IMR-90 (cell line): ENCODE data around the gene PABPN1. TPM values are rescaled to one million over a fixed set of nuclear protein-coding genes. Genes with fewer than 3 reads are reported as not detected.

Source experiments
- ATAC-seq: fragments of 200-7000 bp; cut with Tn5 transposase; 2 replicates; pipeline ENCODE4 v1.9.1; 2020; ENCODE audit warnings: low read depth, mild to moderate bottlenecking, moderate library complexity
- BruUV-seq: library from RNA; stranded (reverse); fragments of 400-500 nt; replicated peaks from 2 replicates; lab custom pipeline; 2021; lab: Mats Ljungman, UMichigan
- CTCF ChIA-PET: fragments of 300-600 bp; formaldehyde crosslinking; extraction: SDS; loops from one replicate; lab custom pipeline; 2021; ENCODE audit warnings: antibody characterized with exemption; lab: Yijun Ruan, JAX
- POLR2A ChIA-PET: fragments of 300-600 bp; sonication (Branson Sonifier 250); formaldehyde crosslinking; loops from one replicate; lab custom pipeline; 2022; ENCODE audit warnings: antibody characterized with exemption; ENCODE audit not compliant: unreplicated experiment; lab: Charles Lee
- DNase-seq: peaks from one replicate; pipeline ENCODE4 v3.0.0; 2013
- H2AFZ ChIP-seq: replicated peaks from 2 replicates; pipeline ENCODE3; 2013; ENCODE audit warnings: low read length, mild to moderate bottlenecking; ENCODE audit not compliant: poor library complexity
- H2AK5ac ChIP-seq: 2 replicates; pipeline ENCODE4 v1.6.1; 2013; ENCODE audit warnings: low read depth, low read length, inconsistent platforms
- H2AK9ac ChIP-seq: replicated peaks from 2 replicates; pipeline ENCODE3; 2013; ENCODE audit warnings: mild to moderate bottlenecking, low read depth, low read length, moderate library complexity; ENCODE audit not compliant: poor library complexity
- H2BK120ac ChIP-seq: 2 replicates; pipeline ENCODE4 v1.6.1; 2013; ENCODE audit warnings: low read depth, low read length, inconsistent platforms
- H2BK15ac ChIP-seq: 3 replicates; pipeline ENCODE4 v1.6.1; 2013; ENCODE audit warnings: low read depth, low read length, inconsistent platforms
- H2BK20ac ChIP-seq: 2 replicates; pipeline ENCODE4 v1.6.1; 2013; ENCODE audit warnings: low read depth, mild to moderate bottlenecking, inconsistent platforms, low read length, moderate library complexity
- H2BK5ac ChIP-seq: 2 replicates; pipeline ENCODE4 v1.6.1; 2013; ENCODE audit warnings: mild to moderate bottlenecking, low read depth, low read length, inconsistent platforms; ENCODE audit not compliant: poor library complexity, severe bottlenecking
- H3K14ac ChIP-seq: replicated peaks from 2 replicates; pipeline ENCODE4 v1.6.1; 2013; ENCODE audit warnings: low read depth, low read length, inconsistent platforms
- H3K18ac ChIP-seq: 2 replicates; pipeline ENCODE4 v1.6.1; 2013; ENCODE audit warnings: low read depth, low read length, control low read depth
- H3K23ac ChIP-seq: 2 replicates; pipeline ENCODE4 v1.6.1; 2013; ENCODE audit warnings: low read depth, low read length, inconsistent platforms
- H3K27ac ChIP-seq: 2 replicates; pipeline ENCODE4 v1.5.1; 2013; ENCODE audit warnings: mild to moderate bottlenecking, control low read depth, low read length; ENCODE audit not compliant: insufficient read depth
- H3K27me3 ChIP-seq: 2 replicates; pipeline ENCODE4 v1.6.1; 2013; ENCODE audit warnings: low read length; ENCODE audit not compliant: control insufficient read depth, insufficient read depth
- H3K36me3 ChIP-seq: 2 replicates; pipeline ENCODE4 v1.6.1; 2013; ENCODE audit warnings: low read length, mixed read lengths; ENCODE audit not compliant: control insufficient read depth, insufficient read depth
- H3K4ac ChIP-seq: 2 replicates; pipeline ENCODE4 v1.6.1; 2013; ENCODE audit warnings: low read depth, low read length, inconsistent platforms
- H3K4me1 ChIP-seq: 2 replicates; pipeline ENCODE4 v1.6.1; 2013; ENCODE audit warnings: low read length, mixed read lengths; ENCODE audit not compliant: control insufficient read depth, insufficient read depth
- H3K4me2 ChIP-seq: 2 replicates; pipeline ENCODE4 v1.6.1; 2013; ENCODE audit warnings: low read depth, mild to moderate bottlenecking, control low read depth, low read length, moderate library complexity
- H3K4me3 ChIP-seq: 2 replicates; pipeline ENCODE4 v1.5.1; 2013; ENCODE audit warnings: low read depth, mild to moderate bottlenecking, control low read depth, low read length, moderate library complexity; ENCODE audit not compliant: insufficient read depth
- H3K56ac ChIP-seq: 2 replicates; pipeline ENCODE4 v1.6.1; 2013; ENCODE audit warnings: low read length, inconsistent platforms; ENCODE audit not compliant: insufficient read depth; ENCODE audit errors: extremely low read depth
- H3K79me1 ChIP-seq, 2 experiments: 2 replicates each; pipeline ENCODE4 v1.6.1; 2013; ENCODE audit warnings: low read length in 2 of 2, inconsistent platforms in 1 of 2, low read depth in 1 of 2
- H3K9ac ChIP-seq: 2 replicates; pipeline ENCODE4 v1.6.1; 2013; ENCODE audit warnings: low read depth, low read length, control low read depth
- H3K9me1 ChIP-seq: 2 replicates; pipeline ENCODE4 v1.6.1; 2013; ENCODE audit warnings: low read length, inconsistent platforms; ENCODE audit not compliant: insufficient read depth
- H3K9me3 ChIP-seq: 2 replicates; pipeline ENCODE4 v1.6.1; 2013; ENCODE audit warnings: low read length; ENCODE audit not compliant: control insufficient read depth, insufficient read depth
- H4K20me1 ChIP-seq: 2 replicates; pipeline ENCODE4 v1.6.1; 2013; ENCODE audit warnings: low read length, inconsistent platforms; ENCODE audit not compliant: insufficient read depth
- H4K5ac ChIP-seq: 2 replicates; pipeline ENCODE4 v1.6.1; 2013; ENCODE audit warnings: mild to moderate bottlenecking, low read depth, low read length, control low read depth
- H4K8ac ChIP-seq, 2 experiments: 2 replicates each; pipeline ENCODE4 v1.6.1; 2013; ENCODE audit warnings: low read depth in 2 of 2, low read length in 2 of 2, control low read depth in 1 of 2, inconsistent platforms in 1 of 2
- H4K91ac ChIP-seq: 2 replicates; pipeline ENCODE4 v1.6.1; 2013; ENCODE audit warnings: low read depth, low read length, inconsistent platforms; ENCODE audit not compliant: insufficient read depth
- BHLHE40 ChIP-seq: fragments of 150-350 bp; IDR thresholded peaks from 2 replicates; pipeline ENCODE4 v1.6.1; 2016; ENCODE audit warnings: mild to moderate bottlenecking, low read depth, low read length
- CEBPB ChIP-seq: IDR thresholded peaks from 2 replicates; pipeline ENCODE4 v1.6.1; 2012; ENCODE audit warnings: low read depth, low read length, improper control_type of control experiment
- CHD1 ChIP-seq: IDR thresholded peaks from 2 replicates; pipeline ENCODE4 v1.6.1; 2012; ENCODE audit warnings: low read depth, low read length, improper control_type of control experiment
- FOS ChIP-seq: fragments of 150-350 bp; IDR thresholded peaks from 2 replicates; pipeline ENCODE4 v1.6.1; 2016; ENCODE audit warnings: low read depth, low read length
- MAFK ChIP-seq: IDR thresholded peaks from 2 replicates; pipeline ENCODE4 v1.6.1; 2012; ENCODE audit warnings: low read depth, low read length, improper control_type of control experiment
- MAZ ChIP-seq: IDR thresholded peaks from 2 replicates; pipeline ENCODE4 v1.6.1; 2012; ENCODE audit warnings: low read depth, mild to moderate bottlenecking, low read length, improper control_type of control experiment, moderate library complexity, borderline replicate concordance
- MXI1 ChIP-seq: IDR thresholded peaks from 2 replicates; pipeline ENCODE4 v1.6.1; 2012; ENCODE audit warnings: low read depth, mild to moderate bottlenecking, low read length, moderate library complexity, borderline replicate concordance
- NFE2L2 ChIP-seq: fragments of 150-350 bp; IDR thresholded peaks from 2 replicates; pipeline ENCODE4 v1.6.1; 2016; ENCODE audit warnings: low read depth, mild to moderate bottlenecking, low read length
- POLR2A ChIP-seq: IDR thresholded peaks from 2 replicates; pipeline ENCODE4 v1.6.1; 2012; ENCODE audit warnings: mild to moderate bottlenecking, low read depth, low read length
- RAD21 ChIP-seq: IDR thresholded peaks from 2 replicates; pipeline ENCODE4 v1.6.1; 2012; ENCODE audit warnings: low read length, improper control_type of control experiment
- RCOR1 ChIP-seq: IDR thresholded peaks from 2 replicates; pipeline ENCODE4 v1.6.1; 2012; ENCODE audit warnings: mild to moderate bottlenecking, low read length, improper control_type of control experiment; ENCODE audit not compliant: insufficient replicate concordance
- RFX5 ChIP-seq: IDR thresholded peaks from 2 replicates; pipeline ENCODE4 v1.8.0; 2012; ENCODE audit warnings: low read depth, mild to moderate bottlenecking, low read length, moderate library complexity
- SMC3 ChIP-seq: fragments of 150-350 bp; IDR thresholded peaks from 2 replicates; pipeline ENCODE4 v1.6.1; 2016; ENCODE audit warnings: low read depth, mild to moderate bottlenecking, antibody characterized with exemption, low read length, moderate library complexity
- WGBS, 2 experiments: methylation state at CpG; one replicate each; pipeline versions ENCODE4 v1.1.5 to v1.1.7; 2013; ENCODE audit warnings: missing lambda C conversion rate in 2 of 2; ENCODE audit not compliant: insufficient read length in 1 of 2; ENCODE audit errors: extremely low coverage in 2 of 2; 5-methylcytosine and 5-hydroxymethylcytosine counted together
- dilution Hi-C: fragments of 300-500 bp; cut with HindIII; formaldehyde crosslinking; loops from one replicate; pipeline ENCODE4 v1.14.3; 2018; ENCODE audit warnings: low sequenced_read_pairs; ENCODE audit not compliant: unreplicated experiment
- in situ Hi-C: fragments of 300-500 bp; cut with MboI; formaldehyde crosslinking; loops from 3 replicates; pipeline ENCODE4 v1.14.3; 2019; ENCODE audit warnings: low sequenced_read_pairs, inconsistent platforms, mixed read lengths
- intact Hi-C: fragments of 100-400 bp; cut with micrococcal nuclease; formaldehyde crosslinking; loops from 2 replicates; pipeline ENCODE4 v1.10.0; 2022
- polyA plus RNA-seq, 3 experiments: library from polyadenylated mRNA; depleted of rRNA; stranded (reverse); fragments of >200 nt; gene quantifications; 2 replicates each; pipeline ENCODE4 v1.2.3, GENCODE V29; 2012; ENCODE audit warnings: low replicate concordance in 1 of 3
- total RNA-seq: library from RNA; depleted of rRNA; stranded (reverse); fragments of >200 nt; gene quantifications from 2 replicates; pipeline ENCODE4 v1.2.3, GENCODE V29; 2012
- TF ChIP-seq, protein P1 (sequence below): conservative IDR thresholded peaks from 2 replicates; pipeline ENCODE4 v1.5.1; 2012; ENCODE audit warnings: mild to moderate bottlenecking, low read depth, low read length, improper control_type of control experiment
- TF ChIP-seq, protein P2 (sequence below): fragments of 150-350 bp; IDR thresholded peaks from 2 replicates; pipeline ENCODE4 v1.6.1; 2017; ENCODE audit warnings: mild to moderate bottlenecking, antibody characterized with exemption, low read length, low read depth
- TF ChIP-seq, protein P3 (sequence below): fragments of 150-350 bp; IDR thresholded peaks from 2 replicates; pipeline ENCODE4 v1.6.1; 2016; ENCODE audit warnings: low read depth, mild to moderate bottlenecking, low read length, moderate library complexity, borderline replicate concordance

PABPN1 gene
- total and polyA plus RNA-seq, 2 of the 4 experiments (the other 2 are of a cell fraction): 104 to 211 TPM

DNA sequence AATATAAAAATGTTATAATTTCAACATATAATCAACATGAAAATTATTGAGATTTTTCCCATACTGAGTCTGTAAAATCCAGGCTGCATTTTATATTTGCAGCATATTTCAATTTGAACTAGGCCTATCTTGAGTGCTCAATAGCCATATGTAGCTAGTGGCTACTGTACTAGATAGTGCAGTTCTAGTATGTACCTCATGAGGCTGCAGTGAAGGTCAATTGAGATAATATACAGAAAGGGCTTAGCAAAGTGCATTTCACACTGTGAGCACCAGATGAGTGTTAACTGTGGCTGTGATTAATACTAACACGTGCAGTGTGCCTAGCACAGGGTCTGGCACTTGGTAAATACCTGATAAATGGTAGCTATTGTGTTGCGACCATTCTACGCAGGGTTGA is 36.8 kb downstream of the PABPN1 start:
- dilution Hi-C loops (no loop called here), intact Hi-C loops (no loop called here), in situ Hi-C loops (no loop called here)
- Histone ChIP-seq H3K36me3 (peaks cover 36% of the 10 kb centered on the region), H3K4me2 (no peak overlapping the region), H2AFZ (no peak overlapping the region), H4K8ac (no peak overlapping the region), H3K56ac (no peak overlapping the region), H3K9me3 (no peaks in the 10 kb centered on the region), H3K27me3 (no peaks in the 10 kb centered on the region), H2BK20ac (no peak overlapping the region), H4K5ac (no peak overlapping the region), H2BK15ac (no peak overlapping the region), H4K20me1 (peaks cover 12% of the 10 kb centered on the region; the same call in 1 of the 2 replicates), H2BK5ac (no peak overlapping the region), H2BK120ac (no peak overlapping the region), H4K91ac (no peak overlapping the region), H3K18ac (no peak overlapping the region), H3K4me3 (no peak overlapping the region), H2AK5ac (no peak overlapping the region), H3K4me1 (peaks cover 2% of the 10 kb centered on the region), H3K9me1 (peaks cover 6% of the 10 kb centered on the region; the same call in 1 of the 2 replicates), H3K14ac (no peak overlapping the region), H3K4ac (no peak overlapping the region), H3K27ac (no peak overlapping the region), H3K23ac (no peak overlapping the region), H3K9ac (no peak overlapping the region), H2AK9ac (no peak overlapping the region), H3K79me1 (peaks cover 4 to 18% of the 10 kb centered on the region in 2 experiments; a peak in 2 of 4 replicates)
- BruUV-seq: no TSS peak
- TF ChIP-seq POLR2A (no peak), MAFK (no peak), RCOR1 (no peak), RFX5 (no peak), CHD1 (no peak), CEBPB (no peak), NFE2L2 (no peak), FOS (no peak), SMC3 (no peak), RAD21 (no peak), BHLHE40 (no peak), MXI1 (no peak), MAZ (no peak)
- TF ChIP-seq, protein P1, sequence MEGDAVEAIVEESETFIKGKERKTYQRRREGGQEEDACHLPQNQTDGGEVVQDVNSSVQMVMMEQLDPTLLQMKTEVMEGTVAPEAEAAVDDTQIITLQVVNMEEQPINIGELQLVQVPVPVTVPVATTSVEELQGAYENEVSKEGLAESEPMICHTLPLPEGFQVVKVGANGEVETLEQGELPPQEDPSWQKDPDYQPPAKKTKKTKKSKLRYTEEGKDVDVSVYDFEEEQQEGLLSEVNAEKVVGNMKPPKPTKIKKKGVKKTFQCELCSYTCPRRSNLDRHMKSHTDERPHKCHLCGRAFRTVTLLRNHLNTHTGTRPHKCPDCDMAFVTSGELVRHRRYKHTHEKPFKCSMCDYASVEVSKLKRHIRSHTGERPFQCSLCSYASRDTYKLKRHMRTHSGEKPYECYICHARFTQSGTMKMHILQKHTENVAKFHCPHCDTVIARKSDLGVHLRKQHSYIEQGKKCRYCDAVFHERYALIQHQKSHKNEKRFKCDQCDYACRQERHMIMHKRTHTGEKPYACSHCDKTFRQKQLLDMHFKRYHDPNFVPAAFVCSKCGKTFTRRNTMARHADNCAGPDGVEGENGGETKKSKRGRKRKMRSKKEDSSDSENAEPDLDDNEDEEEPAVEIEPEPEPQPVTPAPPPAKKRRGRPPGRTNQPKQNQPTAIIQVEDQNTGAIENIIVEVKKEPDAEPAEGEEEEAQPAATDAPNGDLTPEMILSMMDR: no peak
- TF ChIP-seq, protein P2, sequence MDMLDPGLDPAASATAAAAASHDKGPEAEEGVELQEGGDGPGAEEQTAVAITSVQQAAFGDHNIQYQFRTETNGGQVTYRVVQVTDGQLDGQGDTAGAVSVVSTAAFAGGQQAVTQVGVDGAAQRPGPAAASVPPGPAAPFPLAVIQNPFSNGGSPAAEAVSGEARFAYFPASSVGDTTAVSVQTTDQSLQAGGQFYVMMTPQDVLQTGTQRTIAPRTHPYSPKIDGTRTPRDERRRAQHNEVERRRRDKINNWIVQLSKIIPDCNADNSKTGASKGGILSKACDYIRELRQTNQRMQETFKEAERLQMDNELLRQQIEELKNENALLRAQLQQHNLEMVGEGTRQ: no peak
- TF ChIP-seq, protein P3, sequence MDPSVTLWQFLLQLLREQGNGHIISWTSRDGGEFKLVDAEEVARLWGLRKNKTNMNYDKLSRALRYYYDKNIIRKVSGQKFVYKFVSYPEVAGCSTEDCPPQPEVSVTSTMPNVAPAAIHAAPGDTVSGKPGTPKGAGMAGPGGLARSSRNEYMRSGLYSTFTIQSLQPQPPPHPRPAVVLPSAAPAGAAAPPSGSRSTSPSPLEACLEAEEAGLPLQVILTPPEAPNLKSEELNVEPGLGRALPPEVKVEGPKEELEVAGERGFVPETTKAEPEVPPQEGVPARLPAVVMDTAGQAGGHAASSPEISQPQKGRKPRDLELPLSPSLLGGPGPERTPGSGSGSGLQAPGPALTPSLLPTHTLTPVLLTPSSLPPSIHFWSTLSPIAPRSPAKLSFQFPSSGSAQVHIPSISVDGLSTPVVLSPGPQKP: no peak
- ChIA-PET CTCF (interaction anchor here (0.8 to 1.2 kb wide), 2 partner anchors 10 to 22 kb away, joined by 3 read pairs; no protein-coding TSS in a partner anchor), POLR2A (no interaction called here)
- ATAC-seq (no peak), DNase-seq (no peak)
- 83% methylated on average over 3 of the region's 3 CpGs; no CpG with 5 or more reads in 1 of the 2 experiments for WGBS, 2 experiments
